IMR-90 (cell line): ENCODE measurements around the gene LEPR. TPM values are rescaled to one million over a fixed set of nuclear protein-coding genes. Genes with fewer than 3 reads are reported as not detected.

ENCODE experiments used
- ATAC-seq: fragments of 200-7000 bp; cut with Tn5 transposase; 2 replicates; pipeline ENCODE4 v1.9.1; 2020; ENCODE audit warnings: low read depth, mild to moderate bottlenecking, moderate library complexity
- BruUV-seq: library from RNA; stranded (reverse); fragments of 400-500 nt; replicated peaks from 2 replicates; lab custom pipeline; 2021; lab: Mats Ljungman, UMichigan
- CTCF ChIA-PET: fragments of 300-600 bp; formaldehyde crosslinking; extraction: SDS; loops from one replicate; lab custom pipeline; 2021; ENCODE audit warnings: antibody characterized with exemption; lab: Yijun Ruan, JAX
- POLR2A ChIA-PET: fragments of 300-600 bp; sonication (Branson Sonifier 250); formaldehyde crosslinking; loops from one replicate; lab custom pipeline; 2022; ENCODE audit warnings: antibody characterized with exemption; ENCODE audit not compliant: unreplicated experiment; lab: Charles Lee
- DNase-seq: peaks from one replicate; pipeline ENCODE4 v3.0.0; 2013
- H2AFZ ChIP-seq: replicated peaks from 2 replicates; pipeline ENCODE3; 2013; ENCODE audit warnings: low read length, mild to moderate bottlenecking; ENCODE audit not compliant: poor library complexity
- H2AK5ac ChIP-seq: 2 replicates; pipeline ENCODE4 v1.6.1; 2013; ENCODE audit warnings: low read depth, low read length, inconsistent platforms
- H2AK9ac ChIP-seq: replicated peaks from 2 replicates; pipeline ENCODE3; 2013; ENCODE audit warnings: mild to moderate bottlenecking, low read depth, low read length, moderate library complexity; ENCODE audit not compliant: poor library complexity
- H2BK120ac ChIP-seq: 2 replicates; pipeline ENCODE4 v1.6.1; 2013; ENCODE audit warnings: low read depth, low read length, inconsistent platforms
- H2BK15ac ChIP-seq: 3 replicates; pipeline ENCODE4 v1.6.1; 2013; ENCODE audit warnings: low read depth, low read length, inconsistent platforms
- H2BK20ac ChIP-seq: 2 replicates; pipeline ENCODE4 v1.6.1; 2013; ENCODE audit warnings: low read depth, mild to moderate bottlenecking, inconsistent platforms, low read length, moderate library complexity
- H2BK5ac ChIP-seq: 2 replicates; pipeline ENCODE4 v1.6.1; 2013; ENCODE audit warnings: mild to moderate bottlenecking, low read depth, low read length, inconsistent platforms; ENCODE audit not compliant: poor library complexity, severe bottlenecking
- H3K14ac ChIP-seq: replicated peaks from 2 replicates; pipeline ENCODE4 v1.6.1; 2013; ENCODE audit warnings: low read depth, low read length, inconsistent platforms
- H3K18ac ChIP-seq: 2 replicates; pipeline ENCODE4 v1.6.1; 2013; ENCODE audit warnings: low read depth, low read length, control low read depth
- H3K23ac ChIP-seq: 2 replicates; pipeline ENCODE4 v1.6.1; 2013; ENCODE audit warnings: low read depth, low read length, inconsistent platforms
- H3K27ac ChIP-seq: 2 replicates; pipeline ENCODE4 v1.5.1; 2013; ENCODE audit warnings: mild to moderate bottlenecking, control low read depth, low read length; ENCODE audit not compliant: insufficient read depth
- H3K27me3 ChIP-seq: 2 replicates; pipeline ENCODE4 v1.6.1; 2013; ENCODE audit warnings: low read length; ENCODE audit not compliant: control insufficient read depth, insufficient read depth
- H3K36me3 ChIP-seq: 2 replicates; pipeline ENCODE4 v1.6.1; 2013; ENCODE audit warnings: low read length, mixed read lengths; ENCODE audit not compliant: control insufficient read depth, insufficient read depth
- H3K4ac ChIP-seq: 2 replicates; pipeline ENCODE4 v1.6.1; 2013; ENCODE audit warnings: low read depth, low read length, inconsistent platforms
- H3K4me1 ChIP-seq: 2 replicates; pipeline ENCODE4 v1.6.1; 2013; ENCODE audit warnings: low read length, mixed read lengths; ENCODE audit not compliant: control insufficient read depth, insufficient read depth
- H3K4me2 ChIP-seq: 2 replicates; pipeline ENCODE4 v1.6.1; 2013; ENCODE audit warnings: low read depth, mild to moderate bottlenecking, control low read depth, low read length, moderate library complexity
- H3K4me3 ChIP-seq: 2 replicates; pipeline ENCODE4 v1.5.1; 2013; ENCODE audit warnings: low read depth, mild to moderate bottlenecking, control low read depth, low read length, moderate library complexity; ENCODE audit not compliant: insufficient read depth
- H3K56ac ChIP-seq: 2 replicates; pipeline ENCODE4 v1.6.1; 2013; ENCODE audit warnings: low read length, inconsistent platforms; ENCODE audit not compliant: insufficient read depth; ENCODE audit errors: extremely low read depth
- H3K79me1 ChIP-seq, 2 experiments: 2 replicates each; pipeline ENCODE4 v1.6.1; 2013; ENCODE audit warnings: low read length in 2 of 2, inconsistent platforms in 1 of 2, low read depth in 1 of 2
- H3K9ac ChIP-seq: 2 replicates; pipeline ENCODE4 v1.6.1; 2013; ENCODE audit warnings: low read depth, low read length, control low read depth
- H3K9me1 ChIP-seq: 2 replicates; pipeline ENCODE4 v1.6.1; 2013; ENCODE audit warnings: low read length, inconsistent platforms; ENCODE audit not compliant: insufficient read depth
- H3K9me3 ChIP-seq: 2 replicates; pipeline ENCODE4 v1.6.1; 2013; ENCODE audit warnings: low read length; ENCODE audit not compliant: control insufficient read depth, insufficient read depth
- H4K20me1 ChIP-seq: 2 replicates; pipeline ENCODE4 v1.6.1; 2013; ENCODE audit warnings: low read length, inconsistent platforms; ENCODE audit not compliant: insufficient read depth
- H4K5ac ChIP-seq: 2 replicates; pipeline ENCODE4 v1.6.1; 2013; ENCODE audit warnings: mild to moderate bottlenecking, low read depth, low read length, control low read depth
- H4K8ac ChIP-seq, 2 experiments: 2 replicates each; pipeline ENCODE4 v1.6.1; 2013; ENCODE audit warnings: low read depth in 2 of 2, low read length in 2 of 2, control low read depth in 1 of 2, inconsistent platforms in 1 of 2
- H4K91ac ChIP-seq: 2 replicates; pipeline ENCODE4 v1.6.1; 2013; ENCODE audit warnings: low read depth, low read length, inconsistent platforms; ENCODE audit not compliant: insufficient read depth
- BHLHE40 ChIP-seq: fragments of 150-350 bp; IDR thresholded peaks from 2 replicates; pipeline ENCODE4 v1.6.1; 2016; ENCODE audit warnings: mild to moderate bottlenecking, low read depth, low read length
- CEBPB ChIP-seq: IDR thresholded peaks from 2 replicates; pipeline ENCODE4 v1.6.1; 2012; ENCODE audit warnings: low read depth, low read length, improper control_type of control experiment
- CHD1 ChIP-seq: IDR thresholded peaks from 2 replicates; pipeline ENCODE4 v1.6.1; 2012; ENCODE audit warnings: low read depth, low read length, improper control_type of control experiment
- FOS ChIP-seq: fragments of 150-350 bp; IDR thresholded peaks from 2 replicates; pipeline ENCODE4 v1.6.1; 2016; ENCODE audit warnings: low read depth, low read length
- MAFK ChIP-seq: IDR thresholded peaks from 2 replicates; pipeline ENCODE4 v1.6.1; 2012; ENCODE audit warnings: low read depth, low read length, improper control_type of control experiment
- MAZ ChIP-seq: IDR thresholded peaks from 2 replicates; pipeline ENCODE4 v1.6.1; 2012; ENCODE audit warnings: low read depth, mild to moderate bottlenecking, low read length, improper control_type of control experiment, moderate library complexity, borderline replicate concordance
- MXI1 ChIP-seq: IDR thresholded peaks from 2 replicates; pipeline ENCODE4 v1.6.1; 2012; ENCODE audit warnings: low read depth, mild to moderate bottlenecking, low read length, moderate library complexity, borderline replicate concordance
- NFE2L2 ChIP-seq: fragments of 150-350 bp; IDR thresholded peaks from 2 replicates; pipeline ENCODE4 v1.6.1; 2016; ENCODE audit warnings: low read depth, mild to moderate bottlenecking, low read length
- POLR2A ChIP-seq: IDR thresholded peaks from 2 replicates; pipeline ENCODE4 v1.6.1; 2012; ENCODE audit warnings: mild to moderate bottlenecking, low read depth, low read length
- RAD21 ChIP-seq: IDR thresholded peaks from 2 replicates; pipeline ENCODE4 v1.6.1; 2012; ENCODE audit warnings: low read length, improper control_type of control experiment
- RCOR1 ChIP-seq: IDR thresholded peaks from 2 replicates; pipeline ENCODE4 v1.6.1; 2012; ENCODE audit warnings: mild to moderate bottlenecking, low read length, improper control_type of control experiment; ENCODE audit not compliant: insufficient replicate concordance
- RFX5 ChIP-seq: IDR thresholded peaks from 2 replicates; pipeline ENCODE4 v1.8.0; 2012; ENCODE audit warnings: low read depth, mild to moderate bottlenecking, low read length, moderate library complexity
- SMC3 ChIP-seq: fragments of 150-350 bp; IDR thresholded peaks from 2 replicates; pipeline ENCODE4 v1.6.1; 2016; ENCODE audit warnings: low read depth, mild to moderate bottlenecking, antibody characterized with exemption, low read length, moderate library complexity
- WGBS, 2 experiments: methylation state at CpG; one replicate each; pipeline versions ENCODE4 v1.1.5 to v1.1.7; 2013; ENCODE audit warnings: missing lambda C conversion rate in 2 of 2; ENCODE audit not compliant: insufficient read length in 1 of 2; ENCODE audit errors: extremely low coverage in 2 of 2; 5-methylcytosine and 5-hydroxymethylcytosine counted together
- dilution Hi-C: fragments of 300-500 bp; cut with HindIII; formaldehyde crosslinking; loops from one replicate; pipeline ENCODE4 v1.14.3; 2018; ENCODE audit warnings: low sequenced_read_pairs; ENCODE audit not compliant: unreplicated experiment
- in situ Hi-C: fragments of 300-500 bp; cut with MboI; formaldehyde crosslinking; loops from 3 replicates; pipeline ENCODE4 v1.14.3; 2019; ENCODE audit warnings: low sequenced_read_pairs, inconsistent platforms, mixed read lengths
- intact Hi-C: fragments of 100-400 bp; cut with micrococcal nuclease; formaldehyde crosslinking; loops from 2 replicates; pipeline ENCODE4 v1.10.0; 2022
- polyA plus RNA-seq, 3 experiments: library from polyadenylated mRNA; depleted of rRNA; stranded (reverse); fragments of >200 nt; gene quantifications; 2 replicates each; pipeline ENCODE4 v1.2.3, GENCODE V29; 2012; ENCODE audit warnings: low replicate concordance in 1 of 3
- total RNA-seq: library from RNA; depleted of rRNA; stranded (reverse); fragments of >200 nt; gene quantifications from 2 replicates; pipeline ENCODE4 v1.2.3, GENCODE V29; 2012
- TF ChIP-seq, protein P1 (sequence below): fragments of 150-350 bp; IDR thresholded peaks from 2 replicates; pipeline ENCODE4 v1.6.1; 2017; ENCODE audit warnings: mild to moderate bottlenecking, antibody characterized with exemption, low read length, low read depth
- TF ChIP-seq, protein P2 (sequence below): fragments of 150-350 bp; IDR thresholded peaks from 2 replicates; pipeline ENCODE4 v1.6.1; 2016; ENCODE audit warnings: low read depth, mild to moderate bottlenecking, low read length, moderate library complexity, borderline replicate concordance
- TF ChIP-seq, protein P3 (sequence below): conservative IDR thresholded peaks from 2 replicates; pipeline ENCODE4 v1.5.1; 2012; ENCODE audit warnings: mild to moderate bottlenecking, low read depth, low read length, improper control_type of control experiment

LEPR gene
- total and polyA plus RNA-seq, 2 of the 4 experiments (the other 2 are of a cell fraction) = 2.1 to 8.8 TPM

DNA sequence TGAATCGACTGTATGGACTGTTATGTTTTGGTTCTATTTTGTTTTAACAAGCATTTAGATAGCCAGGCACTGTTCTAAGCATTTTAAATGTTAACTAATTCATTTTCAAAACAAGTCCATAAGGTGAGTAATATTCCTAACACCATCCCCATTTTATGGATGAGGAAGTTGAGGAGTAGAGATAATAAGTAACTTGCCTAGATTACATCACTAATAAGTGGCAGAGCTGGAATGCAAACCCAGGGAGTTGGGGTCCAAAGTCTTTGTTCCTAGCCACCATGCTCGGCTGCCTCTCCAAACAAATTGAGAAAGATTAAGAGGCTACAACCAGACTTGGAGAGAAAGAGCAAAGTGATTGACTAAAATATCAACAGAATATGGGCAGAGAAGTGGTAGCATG, 12.6 kb upstream of the LEPR start:
- Histone ChIP-seq H3K9ac (no peak overlapping the region), H3K27me3 (peaks cover 8% of the 10 kb centered on the region), H3K9me1 (no peaks in the 10 kb centered on the region), H3K36me3 (no peaks in the 10 kb centered on the region), H3K4ac (no peak overlapping the region), H2BK20ac (no peak overlapping the region), H4K5ac (no peak overlapping the region), H3K14ac (no peak overlapping the region), H2BK5ac (no peak overlapping the region), H3K23ac (no peak overlapping the region), H4K20me1 (no peaks in the 10 kb centered on the region), H3K4me1 (no peaks in the 10 kb centered on the region), H4K8ac (no peak overlapping the region), H2AK9ac (no peak overlapping the region), H2BK15ac (no peak overlapping the region), H2BK120ac (no peak overlapping the region), H3K79me1 (no peaks in the 10 kb centered on the region), H4K91ac (no peak overlapping the region), H3K4me3 (no peak overlapping the region), H3K27ac (no peak overlapping the region), H2AK5ac (no peak overlapping the region), H3K9me3 (no peaks in the 10 kb centered on the region), H3K56ac (no peak overlapping the region), H3K18ac (no peak overlapping the region), H3K4me2 (no peak overlapping the region), H2AFZ (no peak overlapping the region)
- ATAC-seq (no peak), DNase-seq (no peak)
- POLR2A ChIA-PET = no interaction called here
- no CpG with 5 or more reads among the region's 2 CpGs for WGBS, 2 experiments
- TF ChIP-seq, protein P1, sequence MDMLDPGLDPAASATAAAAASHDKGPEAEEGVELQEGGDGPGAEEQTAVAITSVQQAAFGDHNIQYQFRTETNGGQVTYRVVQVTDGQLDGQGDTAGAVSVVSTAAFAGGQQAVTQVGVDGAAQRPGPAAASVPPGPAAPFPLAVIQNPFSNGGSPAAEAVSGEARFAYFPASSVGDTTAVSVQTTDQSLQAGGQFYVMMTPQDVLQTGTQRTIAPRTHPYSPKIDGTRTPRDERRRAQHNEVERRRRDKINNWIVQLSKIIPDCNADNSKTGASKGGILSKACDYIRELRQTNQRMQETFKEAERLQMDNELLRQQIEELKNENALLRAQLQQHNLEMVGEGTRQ = no peak
- TF ChIP-seq MXI1 (no peak), POLR2A (no peak), CEBPB (no peak), SMC3 (no peak), BHLHE40 (no peak), MAZ (no peak), CHD1 (no peak), NFE2L2 (no peak), RCOR1 (no peak), RAD21 (no peak), RFX5 (no peak), FOS (no peak), MAFK (no peak)
- TF ChIP-seq, protein P2, sequence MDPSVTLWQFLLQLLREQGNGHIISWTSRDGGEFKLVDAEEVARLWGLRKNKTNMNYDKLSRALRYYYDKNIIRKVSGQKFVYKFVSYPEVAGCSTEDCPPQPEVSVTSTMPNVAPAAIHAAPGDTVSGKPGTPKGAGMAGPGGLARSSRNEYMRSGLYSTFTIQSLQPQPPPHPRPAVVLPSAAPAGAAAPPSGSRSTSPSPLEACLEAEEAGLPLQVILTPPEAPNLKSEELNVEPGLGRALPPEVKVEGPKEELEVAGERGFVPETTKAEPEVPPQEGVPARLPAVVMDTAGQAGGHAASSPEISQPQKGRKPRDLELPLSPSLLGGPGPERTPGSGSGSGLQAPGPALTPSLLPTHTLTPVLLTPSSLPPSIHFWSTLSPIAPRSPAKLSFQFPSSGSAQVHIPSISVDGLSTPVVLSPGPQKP = no peak
- TF ChIP-seq, protein P3, sequence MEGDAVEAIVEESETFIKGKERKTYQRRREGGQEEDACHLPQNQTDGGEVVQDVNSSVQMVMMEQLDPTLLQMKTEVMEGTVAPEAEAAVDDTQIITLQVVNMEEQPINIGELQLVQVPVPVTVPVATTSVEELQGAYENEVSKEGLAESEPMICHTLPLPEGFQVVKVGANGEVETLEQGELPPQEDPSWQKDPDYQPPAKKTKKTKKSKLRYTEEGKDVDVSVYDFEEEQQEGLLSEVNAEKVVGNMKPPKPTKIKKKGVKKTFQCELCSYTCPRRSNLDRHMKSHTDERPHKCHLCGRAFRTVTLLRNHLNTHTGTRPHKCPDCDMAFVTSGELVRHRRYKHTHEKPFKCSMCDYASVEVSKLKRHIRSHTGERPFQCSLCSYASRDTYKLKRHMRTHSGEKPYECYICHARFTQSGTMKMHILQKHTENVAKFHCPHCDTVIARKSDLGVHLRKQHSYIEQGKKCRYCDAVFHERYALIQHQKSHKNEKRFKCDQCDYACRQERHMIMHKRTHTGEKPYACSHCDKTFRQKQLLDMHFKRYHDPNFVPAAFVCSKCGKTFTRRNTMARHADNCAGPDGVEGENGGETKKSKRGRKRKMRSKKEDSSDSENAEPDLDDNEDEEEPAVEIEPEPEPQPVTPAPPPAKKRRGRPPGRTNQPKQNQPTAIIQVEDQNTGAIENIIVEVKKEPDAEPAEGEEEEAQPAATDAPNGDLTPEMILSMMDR = no peak
- CTCF ChIA-PET = no interaction called here
- BruUV-seq = no TSS peak
- intact Hi-C loops = no loop called here
- dilution Hi-C loops = no loop called here
- in situ Hi-C loops = no loop called here
